ENCODE measurements around the gene MORN1. TPM values are rescaled to one million over a fixed set of nuclear protein-coding genes. Genes with fewer than 3 reads are reported as not detected.

The MORN1 gene
- total and polyA plus RNA-seq, 2 of the 8 experiments (the other 6 are each of a cell fraction or from before 2014, with no cell fraction given), result 5.0 to 9.1 TPM

- TF ChIP-seq CHD7 (IDR thresholded peaks at IDR 0.05; ENCODE audit: insufficient replicate concordance, low read length) (no peak), CTBP2 (IDR thresholded peaks at IDR 0.05; ENCODE audit: borderline replicate concordance, insufficient read depth, insufficient read length, low read length) (no peak), CREB1 (IDR thresholded peaks at IDR 0.05) (no peak), EGR1 (IDR thresholded peaks at IDR 0.05; ENCODE audit: borderline replicate concordance, low read depth, low read length) (no peak), NRF1 (IDR thresholded peaks at IDR 0.05; ENCODE audit: low read depth, low read length) (no peak), RBBP5 (IDR thresholded peaks at IDR 0.05; ENCODE audit: borderline replicate concordance, low read depth, low read length) (no peak), RXRA (IDR thresholded peaks at IDR 0.05; ENCODE audit: insufficient read depth, low read depth, low read length) (no peak), SP1 (IDR thresholded peaks at IDR 0.05; ENCODE audit: low read depth, low read length) (no peak), BACH1 (IDR thresholded peaks at IDR 0.05; ENCODE audit: low read length) (no peak), GABPA (IDR thresholded peaks at IDR 0.05; ENCODE audit: borderline replicate concordance, insufficient read depth, low read length) (no peak), SAP30 (IDR thresholded peaks at IDR 0.05; ENCODE audit: insufficient read depth, insufficient replicate concordance, low read length) (no peak)
Observed at GRCh38 chr1:2385606-2386280, 5.6 kb downstream of the MORN1 start (continued).

Data from H1 (cell line).